ENCODE measurements around the gene APLP2.

DNA sequence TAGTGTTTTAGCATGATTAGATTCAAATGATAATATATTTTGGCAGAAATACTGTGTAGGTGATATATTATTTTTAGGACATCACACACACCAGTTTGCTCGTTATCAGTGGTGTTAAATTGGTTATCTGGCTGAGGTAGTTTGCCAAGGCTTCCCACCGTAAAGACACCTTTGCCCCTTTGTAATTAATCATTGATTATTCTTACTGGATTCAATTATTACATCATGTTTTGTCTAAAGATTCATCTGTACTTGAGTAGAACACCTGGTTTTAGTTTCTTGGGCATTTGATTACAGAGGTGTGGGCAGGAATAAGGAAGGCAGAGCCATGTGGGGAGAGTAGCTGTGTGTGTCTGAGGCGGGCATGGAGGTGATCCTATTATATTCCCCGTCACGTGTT, 50.4 kb downstream of the APLP2 start:
- TF ChIP-seq, protein P1, sequence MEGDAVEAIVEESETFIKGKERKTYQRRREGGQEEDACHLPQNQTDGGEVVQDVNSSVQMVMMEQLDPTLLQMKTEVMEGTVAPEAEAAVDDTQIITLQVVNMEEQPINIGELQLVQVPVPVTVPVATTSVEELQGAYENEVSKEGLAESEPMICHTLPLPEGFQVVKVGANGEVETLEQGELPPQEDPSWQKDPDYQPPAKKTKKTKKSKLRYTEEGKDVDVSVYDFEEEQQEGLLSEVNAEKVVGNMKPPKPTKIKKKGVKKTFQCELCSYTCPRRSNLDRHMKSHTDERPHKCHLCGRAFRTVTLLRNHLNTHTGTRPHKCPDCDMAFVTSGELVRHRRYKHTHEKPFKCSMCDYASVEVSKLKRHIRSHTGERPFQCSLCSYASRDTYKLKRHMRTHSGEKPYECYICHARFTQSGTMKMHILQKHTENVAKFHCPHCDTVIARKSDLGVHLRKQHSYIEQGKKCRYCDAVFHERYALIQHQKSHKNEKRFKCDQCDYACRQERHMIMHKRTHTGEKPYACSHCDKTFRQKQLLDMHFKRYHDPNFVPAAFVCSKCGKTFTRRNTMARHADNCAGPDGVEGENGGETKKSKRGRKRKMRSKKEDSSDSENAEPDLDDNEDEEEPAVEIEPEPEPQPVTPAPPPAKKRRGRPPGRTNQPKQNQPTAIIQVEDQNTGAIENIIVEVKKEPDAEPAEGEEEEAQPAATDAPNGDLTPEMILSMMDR (IDR thresholded peaks at IDR 0.05): no peak
- TF ChIP-seq POLR2AphosphoS5 (IDR thresholded peaks at IDR 0.05) (no peak), POLR2A (IDR thresholded peaks at IDR 0.05) (no peak)
